ENCODE results near the gene RUFY4. TPM values are rescaled to one million over a fixed set of nuclear protein-coding genes. Genes with fewer than 3 reads are reported as not detected.

Gene RUFY4
- total RNA-seq, 1 donor from 2014 or later: not detected

GRCh38 chr2:218060950-218061660 lies 7.9 kb upstream of the RUFY4 start:
- Histone ChIP-seq H3K27me3 (no peaks in the 10 kb centered on the region), H3K27ac (no peak overlapping the region), H3K36me3 (no peaks in the 10 kb centered on the region), H3K9me3 (no peaks in the 10 kb centered on the region), H3K4me1 (no peaks in the 10 kb centered on the region), H3K4me3 (no peak overlapping the region)
- no peak for TF ChIP-seq CTCF (IDR thresholded peaks at IDR 0.05)
- no peak for ATAC-seq
- intact Hi-C loops (cut with DNase I): no loop called here
- DNase-seq: no peak

- no peaks in the 10 kb centered on the region for H3K9me3 ChIP-seq
- intact Hi-C loops (cut with DNase I): no loop called here
- H3K4me1 ChIP-seq: no peaks in the 10 kb centered on the region
- H3K36me3 ChIP-seq: no peaks in the 10 kb centered on the region
- no peak for TF ChIP-seq CTCF (IDR thresholded peaks at IDR 0.05)
- no peaks in the 10 kb centered on the region for H3K27me3 ChIP-seq
- H3K4me3 ChIP-seq: no peak overlapping the region
- H3K27ac ChIP-seq: no peak overlapping the region
- DNase-seq: no peak
- peak; percentile 65 for ATAC-seq
Observed at GRCh38 chr2:218063486-218063885, 5.6 kb upstream of the RUFY4 start.

GRCh38 chr2:218063896-218064295 lies 5.2 kb upstream of the RUFY4 start:
- no peaks in the 10 kb centered on the region for H3K27me3 ChIP-seq
- no peaks in the 10 kb centered on the region for H3K9me3 ChIP-seq
- H3K36me3 ChIP-seq: no peaks in the 10 kb centered on the region
- no peak overlapping the region for H3K4me3 ChIP-seq
- H3K4me1 ChIP-seq: no peaks in the 10 kb centered on the region
- H3K27ac ChIP-seq: no peak overlapping the region
- intact Hi-C loops (cut with DNase I): no loop called here
- no peak for DNase-seq
- ATAC-seq: no peak
- TF ChIP-seq CTCF (IDR thresholded peaks at IDR 0.05): no peak

GRCh38 chr2:218065239-218066006 lies 3.6 kb upstream of the RUFY4 start:
- DNase-seq: peak; percentile 46
- Histone ChIP-seq H3K4me3 (no peak overlapping the region), H3K27ac (no peak overlapping the region), H3K36me3 (no peaks in the 10 kb centered on the region), H3K9me3 (no peaks in the 10 kb centered on the region), H3K27me3 (no peaks in the 10 kb centered on the region), H3K4me1 (no peaks in the 10 kb centered on the region)
- TF ChIP-seq CTCF (IDR thresholded peaks at IDR 0.05): no peak
- ATAC-seq: no peak
- intact Hi-C loops (cut with DNase I): no loop called here

GRCh38 chr2:218066926-218067515 lies 2.0 kb upstream of the RUFY4 start:
- intact Hi-C loops (cut with DNase I): no loop called here
- Histone ChIP-seq H3K27me3 (no peaks in the 10 kb centered on the region), H3K4me1 (no peaks in the 10 kb centered on the region), H3K36me3 (no peaks in the 10 kb centered on the region), H3K4me3 (no peak overlapping the region), H3K9me3 (no peaks in the 10 kb centered on the region), H3K27ac (no peak overlapping the region)
- DNase-seq (no peak), ATAC-seq (no peak)
- TF ChIP-seq CTCF (IDR thresholded peaks at IDR 0.05): no peak

Measured in upper lobe of right lung (tissue), 1 donor.